GM18498 (cell line): Measurements from ENCODE around the gene ZNRF3.
"Not testable (repeated sequence)": the region's sequence is repeated elsewhere in the genome, so short reads cannot be mapped to it uniquely, and the experiment has no call there.

Experiments used
- ATAC-seq: cut with Tn5 transposase; IDR thresholded peaks from one replicate; pipeline ENCODE4 v1.9.1; 2021; ENCODE audit warnings: mild to moderate bottlenecking, moderate library complexity; ENCODE audit not compliant: unreplicated experiment

ZNRF3 gene

DNA sequence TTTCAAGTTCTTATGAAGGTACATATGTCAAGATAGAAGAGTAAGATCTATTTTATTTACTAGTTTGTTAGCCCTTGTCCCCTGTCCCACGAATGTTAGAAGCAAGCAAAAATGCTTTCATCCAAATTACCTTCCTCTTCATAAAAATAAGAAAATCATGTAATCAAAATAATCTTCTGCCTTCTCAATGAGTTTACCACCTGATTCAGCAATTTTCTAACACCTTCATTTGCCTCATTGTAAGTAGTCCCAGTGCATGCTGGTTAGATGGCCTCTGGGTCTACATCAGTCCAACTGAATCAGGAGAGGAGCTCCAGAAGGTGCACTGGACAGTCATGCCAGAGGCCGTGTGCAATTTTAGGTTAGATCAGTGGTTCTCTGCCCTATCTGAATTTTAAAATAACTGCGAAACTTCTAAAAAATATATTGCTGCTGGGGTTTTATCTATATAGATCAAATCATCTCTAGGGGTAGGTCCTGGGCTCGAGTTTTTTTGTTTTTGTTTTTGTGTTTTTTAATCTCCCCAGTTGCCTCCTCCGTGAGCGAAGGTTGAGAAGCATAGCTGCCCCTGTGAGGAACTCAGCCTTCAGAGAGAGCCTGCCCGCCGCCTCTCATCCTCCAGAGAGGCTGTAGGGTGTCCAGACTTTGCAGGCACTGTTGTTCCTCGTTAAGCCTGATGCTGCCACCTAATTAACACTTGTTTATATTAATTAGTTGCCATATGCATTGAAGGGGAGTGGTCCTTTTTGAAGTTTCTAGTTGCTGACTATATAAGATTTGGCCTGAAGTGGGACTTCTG lies 146.0 kb downstream of the ZNRF3 start:
- ATAC-seq, result no peak

DNA sequence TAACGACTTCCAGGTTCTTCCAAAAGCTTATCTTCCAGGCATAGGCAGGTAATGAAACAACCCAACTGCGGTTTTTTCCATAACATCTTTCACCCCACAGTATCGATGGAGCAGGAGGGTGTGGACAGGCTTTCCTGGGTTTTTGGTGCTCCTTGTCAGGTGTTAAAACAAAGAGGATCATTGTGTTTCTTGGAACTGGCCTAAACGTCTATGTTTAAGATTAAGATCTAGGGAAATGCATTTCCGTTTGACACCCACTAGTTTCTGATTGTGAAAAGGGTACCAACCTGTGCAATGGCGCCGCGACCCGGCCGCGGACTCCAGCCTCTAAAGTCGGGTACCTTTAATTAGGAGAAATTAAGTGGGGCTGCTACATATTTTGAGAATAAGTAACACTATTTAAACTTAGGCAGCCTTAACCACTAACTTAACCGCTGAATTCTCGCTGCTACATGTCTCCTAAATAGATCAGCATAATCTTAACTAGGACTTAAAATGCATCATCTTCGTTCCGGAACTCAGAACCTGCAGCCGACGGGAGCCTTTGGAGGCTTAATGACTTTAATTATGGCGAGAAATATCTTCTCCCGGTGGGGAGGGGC lies 146.7 kb downstream of the ZNRF3 start:
- ATAC-seq, result no peak

DNA sequence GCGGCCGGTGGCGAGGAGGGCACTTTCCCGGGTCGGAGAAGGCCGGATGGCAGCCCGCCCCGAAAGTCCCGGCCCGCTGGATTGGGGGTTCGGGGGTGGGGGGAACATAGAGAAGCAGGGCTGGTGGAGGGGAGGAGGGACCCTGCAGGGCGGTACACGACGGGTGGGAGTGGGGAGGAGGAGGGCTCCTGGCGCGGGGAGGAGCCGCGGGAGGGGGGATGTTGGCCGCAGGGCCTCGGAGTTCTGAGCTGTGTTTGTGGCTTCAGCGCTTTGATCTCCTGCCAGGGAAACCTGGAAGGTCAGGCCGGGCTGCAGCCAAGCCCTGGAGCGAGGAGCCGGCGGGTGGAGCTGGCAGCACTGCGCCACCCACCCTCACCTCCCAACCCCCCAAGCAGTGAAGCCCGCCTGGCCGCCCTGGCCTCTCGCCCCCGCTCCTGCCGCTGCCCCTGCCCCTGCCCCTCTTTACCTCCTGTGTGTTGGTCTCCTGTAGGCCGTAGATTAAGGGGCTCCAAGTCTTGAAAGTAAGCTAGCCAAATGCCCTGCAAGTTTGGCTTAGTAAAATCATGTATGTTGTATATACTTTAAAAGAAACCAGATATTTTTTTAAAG lies 147.3 kb downstream of the ZNRF3 start:
- ATAC-seq, result no peak

DNA sequence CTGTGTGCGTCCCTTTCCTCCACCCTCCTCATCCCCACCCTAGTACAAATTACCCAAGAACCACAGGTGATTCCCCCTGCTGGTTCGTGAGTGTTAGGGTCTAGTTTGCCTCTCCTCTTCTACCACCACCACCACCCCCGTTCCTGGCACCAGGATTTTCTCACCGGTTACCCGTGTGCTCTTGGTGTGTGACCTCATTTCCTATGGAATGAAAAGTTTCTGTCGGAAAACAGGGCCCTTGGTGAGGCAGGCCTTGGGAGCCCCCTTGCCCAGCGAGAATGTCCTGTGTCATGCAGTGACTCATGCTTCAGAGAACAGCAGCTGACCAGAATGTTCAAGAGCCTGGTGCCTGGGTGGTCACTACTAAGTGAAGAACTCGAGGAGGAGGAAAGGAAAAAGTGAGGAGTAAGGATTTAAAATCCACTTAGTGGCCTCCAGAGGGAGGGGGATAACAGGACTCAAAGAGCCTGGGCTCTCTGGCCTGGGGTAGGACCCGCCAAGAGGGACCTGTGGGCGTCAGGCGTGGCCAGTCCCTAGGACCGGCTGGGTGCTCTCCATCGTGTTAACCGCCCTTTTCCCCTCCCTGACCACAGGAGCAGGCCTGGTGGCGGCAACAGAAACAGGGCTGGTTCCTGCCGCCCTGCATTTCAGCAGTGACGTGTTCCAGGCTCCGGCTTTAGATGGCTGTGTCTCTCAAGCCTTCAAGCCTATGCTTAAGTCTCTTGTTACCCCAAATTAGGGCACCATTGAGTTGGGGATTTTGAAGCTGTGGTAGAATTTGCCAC lies 148.0 kb downstream of the ZNRF3 start:
- ATAC-seq, result no peak

DNA sequence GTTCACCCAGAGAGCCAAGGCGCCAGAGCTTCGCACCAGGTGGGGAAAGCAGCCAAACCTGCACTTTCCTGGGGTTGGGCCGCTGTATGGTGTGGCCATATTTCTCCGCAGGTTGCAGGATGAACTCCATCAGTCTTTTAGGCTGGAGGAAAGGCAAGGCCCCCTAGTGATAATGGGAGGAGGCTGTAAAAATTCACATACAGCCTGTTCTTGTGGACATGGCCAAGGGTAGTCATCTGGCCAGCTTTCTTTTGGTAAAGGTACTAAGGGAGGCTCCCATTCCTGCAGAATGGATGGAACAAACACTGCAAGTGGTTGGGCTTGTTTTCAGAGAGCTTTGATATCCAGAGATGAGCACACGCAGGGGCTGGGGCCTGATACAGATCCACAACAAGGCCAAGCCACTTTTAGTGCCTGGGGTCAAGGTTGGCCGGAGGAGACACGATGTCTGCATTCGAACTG lies 148.7 kb downstream of the ZNRF3 start:
- no peak for ATAC-seq

DNA sequence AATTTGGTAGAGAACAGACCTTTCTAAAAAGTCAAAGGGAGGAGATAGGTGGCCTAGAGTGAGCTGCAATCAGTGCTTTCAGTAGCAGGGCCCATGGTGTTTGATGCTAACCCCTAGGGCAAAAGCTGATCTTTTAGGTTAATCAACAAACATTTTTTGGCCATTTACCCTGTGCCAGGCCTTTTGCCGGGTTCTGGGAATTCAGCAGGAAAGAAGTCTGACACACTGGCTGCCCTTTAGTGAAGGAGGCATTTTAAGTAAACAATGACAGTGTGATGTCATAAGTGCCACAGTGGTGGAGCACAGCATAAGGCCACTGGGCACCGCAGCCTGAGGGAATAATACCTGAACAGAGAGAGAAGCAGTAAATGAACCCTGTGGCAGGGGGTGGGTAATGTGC lies 149.2 kb downstream of the ZNRF3 start:
- ATAC-seq, result no peak

DNA sequence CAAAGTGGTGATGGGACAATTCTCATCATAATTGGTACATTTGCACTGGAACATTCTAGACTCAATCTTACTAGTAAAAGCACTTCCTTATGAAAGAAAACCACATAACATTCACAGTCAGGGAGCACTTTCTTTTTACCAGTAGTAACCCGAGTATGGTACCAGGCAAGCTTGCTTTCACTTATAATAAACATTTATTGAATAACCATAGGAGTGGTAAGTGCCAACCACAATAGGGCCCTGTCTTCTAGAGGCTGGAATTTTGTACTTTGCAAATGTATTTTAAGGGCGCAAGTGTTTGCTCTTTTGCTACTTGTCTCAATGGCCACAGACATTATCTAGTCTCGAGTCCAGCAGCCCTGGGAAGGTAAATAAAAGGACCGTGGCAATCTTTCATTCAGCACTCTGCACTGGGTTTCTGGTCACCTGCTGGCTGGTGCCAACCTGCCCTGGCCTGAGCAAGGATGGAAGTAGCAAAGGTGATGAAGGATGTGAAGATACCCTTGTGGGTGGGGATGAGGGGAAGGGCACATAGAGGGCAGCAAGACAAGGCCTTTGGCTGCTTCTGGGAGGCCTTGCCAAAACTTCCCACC lies 154.1 kb downstream of the ZNRF3 start:
- ATAC-seq, result no peak

DNA sequence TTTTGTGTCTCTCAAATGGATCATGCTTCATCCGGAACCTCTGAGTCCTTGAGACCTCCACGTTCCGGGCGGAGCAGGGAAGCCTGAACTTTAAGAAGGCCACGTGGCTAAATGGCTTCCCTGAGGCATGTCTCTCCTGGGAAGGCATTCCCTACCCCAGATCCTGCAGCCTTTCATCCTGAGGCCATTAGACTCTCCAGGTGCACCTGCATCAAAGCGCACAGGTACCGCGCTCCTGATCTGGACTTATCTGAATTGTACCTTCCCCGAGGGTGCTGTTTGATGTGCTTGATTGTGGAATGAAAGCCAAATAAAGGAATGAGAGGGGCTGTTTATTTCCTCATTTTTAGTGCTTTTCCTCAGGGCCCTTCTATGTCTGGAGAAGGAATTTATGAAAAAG lies 155.8 kb downstream of the ZNRF3 start:
- ATAC-seq, result no peak

DNA sequence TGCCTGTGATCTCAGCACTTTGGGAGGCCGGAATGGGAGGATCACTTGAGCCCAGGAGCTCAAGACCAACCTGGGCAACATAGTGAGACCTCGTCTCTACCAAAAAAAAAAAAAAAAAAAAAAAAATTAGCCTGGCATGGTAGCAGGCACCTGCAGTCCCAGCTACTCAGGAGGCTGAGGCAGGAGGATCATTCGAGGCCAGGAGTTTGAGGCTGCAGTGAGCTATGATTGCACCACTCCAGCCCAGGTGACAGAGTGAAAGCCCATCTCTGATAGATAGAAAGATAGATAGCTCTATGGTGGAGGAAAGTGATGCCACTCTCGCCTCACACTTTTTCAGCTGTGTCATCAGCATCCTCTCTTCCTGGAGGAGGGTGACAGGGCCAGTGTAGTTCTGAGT lies 156.3 kb downstream of the ZNRF3 start:
- ATAC-seq, result not testable (repeated sequence)

DNA sequence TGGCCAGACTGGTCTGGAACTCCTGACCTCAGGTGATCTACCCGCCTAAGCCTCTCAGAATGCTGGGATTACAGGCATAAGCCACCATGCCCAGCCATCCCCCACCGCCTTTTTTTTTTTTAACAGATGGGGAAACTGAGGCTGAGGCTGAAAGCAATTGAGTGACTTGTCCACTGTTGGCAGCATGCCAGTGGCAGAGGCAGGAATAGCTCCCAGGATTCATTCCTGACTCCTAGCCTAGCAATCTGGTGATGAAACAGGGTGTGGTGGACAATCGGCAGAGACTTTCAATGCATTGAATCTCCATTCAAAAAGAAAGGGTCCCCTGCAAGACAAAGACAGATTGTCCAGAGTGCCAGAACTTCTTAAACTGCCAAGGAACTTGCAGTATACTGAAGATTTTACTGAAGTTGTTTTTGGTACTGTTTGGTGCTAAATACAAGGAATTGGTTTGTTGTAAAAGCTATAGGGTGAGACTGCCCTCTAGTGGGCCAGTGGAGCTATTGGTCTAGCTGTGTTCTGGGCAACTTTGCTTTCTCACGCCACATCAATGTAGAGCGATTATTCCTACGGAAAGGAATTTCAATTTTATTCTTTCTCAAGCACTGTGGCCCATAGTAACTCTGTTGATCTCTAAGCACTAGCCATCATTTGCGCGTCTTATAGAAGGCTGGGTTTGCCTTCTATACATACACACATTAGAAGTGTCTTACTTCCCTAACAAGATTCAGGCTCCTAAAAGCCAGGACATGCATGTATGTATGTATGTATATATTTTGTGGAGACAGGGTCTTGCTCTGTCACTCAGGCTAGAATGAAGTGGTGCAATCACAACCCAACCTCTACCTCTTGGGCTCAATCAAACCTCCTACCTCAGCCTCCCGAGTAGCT lies 157.3 kb downstream of the ZNRF3 start:
- no peak for ATAC-seq

DNA sequence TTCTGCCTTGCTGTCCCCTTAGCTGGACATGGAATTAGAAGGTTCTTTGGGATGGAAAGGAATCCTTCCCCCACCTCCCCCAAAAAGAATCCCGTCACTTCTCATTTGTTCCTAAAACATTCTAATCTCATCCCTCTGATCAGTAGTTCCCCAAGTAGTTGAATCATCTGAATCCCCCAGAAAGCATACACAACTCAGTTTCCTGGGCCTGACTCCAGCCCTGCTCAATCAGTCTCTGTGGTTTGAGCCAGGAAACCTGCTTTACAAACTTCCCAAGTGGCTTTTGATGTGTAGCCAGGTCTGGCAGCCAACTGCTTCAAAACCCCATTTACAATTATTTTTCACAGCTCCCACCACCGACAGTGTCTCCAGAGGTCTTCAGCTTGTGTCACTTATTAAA lies 158.0 kb downstream of the ZNRF3 start:
- ATAC-seq, result no peak

DNA sequence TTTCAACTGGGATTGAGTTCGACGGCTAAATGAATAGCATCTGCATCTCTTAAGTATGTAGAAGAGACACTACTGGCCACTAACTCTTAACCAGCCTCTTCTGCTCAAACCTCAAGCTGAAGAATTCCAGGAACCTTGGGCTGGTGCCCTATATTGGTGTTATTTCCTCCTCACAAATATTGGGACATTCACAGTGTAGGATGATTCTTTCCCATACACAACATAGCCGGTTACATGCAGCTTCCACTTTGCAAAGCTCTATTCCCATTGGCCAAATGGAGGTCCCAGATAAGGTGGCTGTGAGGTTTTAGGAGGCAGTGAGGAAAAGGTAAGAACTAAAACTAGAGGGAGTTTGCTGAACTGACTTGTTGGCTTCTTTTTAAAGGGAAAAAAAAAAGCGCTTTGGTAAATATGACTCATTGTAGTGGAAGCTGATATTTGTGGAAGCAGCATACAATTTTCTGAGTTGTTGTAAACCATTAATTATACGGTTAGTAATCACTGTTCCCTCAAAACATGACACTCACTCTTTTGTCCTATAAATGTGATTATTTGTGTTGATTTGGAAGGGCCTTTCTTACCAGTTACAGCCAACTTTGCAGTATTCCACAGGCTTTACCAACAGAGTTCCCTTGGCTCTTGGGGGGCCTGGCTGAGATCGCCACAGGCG lies 160.7 kb downstream of the ZNRF3 start:
- ATAC-seq, result no peak

DNA sequence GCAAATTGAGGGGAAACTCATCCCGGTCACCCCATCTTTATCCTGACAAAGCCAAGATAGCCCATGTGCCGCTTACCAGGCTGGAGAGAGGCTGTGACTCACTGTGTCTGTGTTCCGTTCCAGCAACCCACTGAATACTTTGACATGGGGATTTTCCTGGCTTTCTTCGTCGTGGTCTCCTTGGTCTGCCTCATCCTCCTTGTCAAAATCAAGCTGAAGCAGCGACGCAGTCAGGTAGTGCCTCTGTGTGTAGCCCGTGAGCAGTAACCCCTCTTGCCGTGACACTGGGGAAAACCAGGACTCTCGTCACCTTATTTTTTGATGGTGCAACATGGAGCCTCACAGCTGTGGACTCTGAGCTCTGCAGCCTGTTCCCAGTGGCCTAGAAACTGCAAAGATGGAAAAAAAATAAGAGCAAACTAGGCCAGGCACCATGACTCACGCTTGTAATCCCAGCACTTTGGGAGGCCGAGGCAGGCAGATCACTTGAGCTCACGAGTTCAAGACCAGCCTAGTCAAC lies 161.3 kb downstream of the ZNRF3 start:
- ATAC-seq, result no peak

DNA sequence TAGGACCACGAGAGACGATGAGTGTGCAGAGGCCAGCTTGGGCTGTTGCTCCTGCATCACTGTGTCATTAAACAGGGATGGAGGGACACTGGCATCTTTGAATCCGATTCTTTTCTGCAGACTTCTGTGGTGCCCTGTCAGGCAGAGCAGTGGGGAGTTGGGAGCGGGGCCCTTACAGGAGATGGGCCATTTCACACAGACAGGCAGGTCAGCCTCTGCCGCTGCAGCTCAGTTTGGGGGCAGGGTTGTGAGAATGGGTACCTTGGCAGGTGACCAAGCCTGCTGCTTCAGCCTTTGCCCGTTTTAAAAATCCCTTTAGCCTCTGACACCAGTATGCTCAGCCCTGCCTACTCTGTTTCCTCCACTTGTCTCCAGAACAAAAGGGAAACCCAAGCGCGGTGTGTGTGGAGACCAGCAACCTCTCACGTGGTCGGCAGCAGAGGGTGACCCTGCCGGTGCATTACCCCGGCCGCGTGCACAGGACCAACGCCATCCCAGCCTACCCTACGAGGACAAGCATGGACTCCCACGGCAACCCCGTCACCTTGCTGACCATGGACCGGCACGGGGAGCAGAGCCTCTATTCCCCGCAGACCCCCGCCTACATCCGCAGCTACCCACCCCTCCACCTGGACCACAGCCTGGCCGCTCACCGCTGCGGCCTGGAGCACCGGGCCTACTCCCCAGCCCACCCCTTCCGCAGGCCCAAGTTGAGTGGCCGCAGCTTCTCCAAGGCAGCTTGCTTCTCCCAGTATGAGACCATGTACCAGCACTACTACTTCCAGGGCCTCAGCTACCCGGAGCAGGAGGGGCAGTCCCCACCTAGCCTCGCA lies 165.7 kb downstream of the ZNRF3 start:
- no peak for ATAC-seq

DNA sequence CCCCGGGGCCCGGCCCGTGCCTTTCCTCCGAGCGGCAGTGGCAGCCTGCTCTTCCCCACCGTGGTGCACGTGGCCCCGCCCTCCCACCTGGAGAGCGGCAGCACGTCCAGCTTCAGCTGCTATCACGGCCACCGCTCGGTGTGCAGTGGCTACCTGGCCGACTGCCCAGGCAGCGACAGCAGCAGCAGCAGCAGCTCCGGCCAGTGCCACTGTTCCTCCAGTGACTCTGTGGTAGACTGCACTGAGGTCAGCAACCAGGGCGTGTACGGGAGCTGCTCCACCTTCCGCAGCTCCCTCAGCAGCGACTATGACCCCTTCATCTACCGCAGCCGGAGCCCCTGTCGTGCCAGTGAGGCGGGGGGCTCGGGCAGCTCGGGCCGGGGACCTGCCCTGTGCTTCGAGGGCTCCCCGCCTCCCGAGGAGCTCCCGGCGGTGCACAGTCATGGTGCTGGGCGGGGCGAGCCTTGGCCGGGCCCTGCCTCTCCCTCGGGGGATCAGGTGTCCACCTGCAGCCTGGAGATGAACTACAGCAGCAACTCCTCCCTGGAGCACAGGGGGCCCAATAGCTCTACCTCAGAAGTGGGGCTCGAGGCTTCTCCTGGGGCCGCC lies 166.4 kb downstream of the ZNRF3 start:
- no peak for ATAC-seq

DNA sequence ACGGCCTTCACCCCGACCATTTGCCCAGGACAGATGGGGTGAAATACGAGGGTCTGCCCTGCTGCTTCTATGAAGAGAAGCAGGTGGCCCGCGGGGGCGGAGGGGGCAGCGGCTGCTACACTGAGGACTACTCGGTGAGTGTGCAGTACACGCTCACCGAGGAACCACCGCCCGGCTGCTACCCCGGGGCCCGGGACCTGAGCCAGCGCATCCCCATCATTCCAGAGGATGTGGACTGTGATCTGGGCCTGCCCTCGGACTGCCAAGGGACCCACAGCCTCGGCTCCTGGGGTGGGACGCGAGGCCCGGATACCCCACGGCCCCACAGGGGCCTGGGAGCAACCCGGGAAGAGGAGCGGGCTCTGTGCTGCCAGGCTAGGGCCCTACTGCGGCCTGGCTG lies 167.1 kb downstream of the ZNRF3 start:
- ATAC-seq, result no peak

DNA sequence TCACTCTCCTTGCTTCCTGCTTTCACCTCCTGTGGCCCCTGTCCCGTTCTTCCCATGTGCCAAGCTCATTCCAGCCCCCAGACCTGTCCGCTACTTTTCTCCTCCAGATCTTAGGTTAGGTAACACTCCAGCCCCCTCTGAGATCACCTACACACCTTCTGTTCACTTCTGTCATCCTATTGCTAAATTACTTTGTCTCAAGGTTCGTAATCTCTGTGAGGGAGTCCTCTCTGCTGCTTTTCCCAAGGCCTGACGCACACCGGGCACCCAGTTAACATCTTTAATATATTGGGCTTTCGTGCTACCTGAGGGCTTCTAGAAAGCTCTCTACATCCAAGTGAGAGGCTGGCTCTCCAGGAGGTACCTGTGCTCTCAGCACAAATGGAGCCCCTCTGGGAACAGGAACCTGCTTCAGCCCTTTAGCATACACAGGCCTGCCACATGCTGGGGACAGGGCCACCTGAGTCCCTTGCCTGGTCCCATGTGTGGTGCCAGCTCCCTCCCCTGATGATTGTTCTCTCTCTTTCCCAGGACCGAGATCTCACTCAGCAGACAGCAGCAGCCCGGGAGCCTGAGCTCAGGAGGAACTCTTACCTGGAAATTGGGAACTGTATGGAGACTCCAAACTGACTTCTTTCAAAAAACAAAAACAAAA lies 169.8 kb downstream of the ZNRF3 start:
- no peak for ATAC-seq
